GM12875 (cell line): ENCODE measurements around the gene RNASEH2A.

ENCODE experiments used
- H3K4me3 ChIP-seq: one replicate; pipeline ENCODE4 v1.5.1; 2011; ENCODE audit warnings: low read depth, low read length, control low read depth
- CTCF ChIP-seq: IDR thresholded peaks from 2 replicates; pipeline ENCODE4 v1.5.1; 2011; ENCODE audit warnings: low read depth, mild to moderate bottlenecking, control low read depth, inconsistent platforms, low read length, moderate library complexity, borderline replicate concordance; ENCODE audit not compliant: insufficient read depth

The RNASEH2A gene

GRCh38 chr19:12806242-12807081 lies at the start of gene RNASEH2A:
TSS of gene RNASEH2A (plus strand) at chr19:12806584. CDS start at chr19:12806674, 90 bp downstream.
- no peak for TF ChIP-seq CTCF

GRCh38 chr19:12757544-12758274 lies 48.7 kb upstream of the RNASEH2A start:
- TF ChIP-seq CTCF: peak; percentile 99
- H3K4me3 ChIP-seq: no peak overlapping the region

More at GRCh38 chr19:12806242-12807081, at the start of gene RNASEH2A:
- peak within 1 kb of the TSS; percentile 86 for H3K4me3 ChIP-seq

GRCh38 chr19:12759686-12760085 lies 46.7 kb upstream of the RNASEH2A start:
- TF ChIP-seq CTCF: no peak
- no peak overlapping the region for H3K4me3 ChIP-seq

GRCh38 chr19:12763100-12763499 lies 43.3 kb upstream of the RNASEH2A start:
- no peak overlapping the region for H3K4me3 ChIP-seq
- TF ChIP-seq CTCF: no peak

- H3K4me3 ChIP-seq: no peak overlapping the region
- no peak for TF ChIP-seq CTCF
Observed at GRCh38 chr19:12764698-12765097, 41.7 kb upstream of the RNASEH2A start.

DNA sequence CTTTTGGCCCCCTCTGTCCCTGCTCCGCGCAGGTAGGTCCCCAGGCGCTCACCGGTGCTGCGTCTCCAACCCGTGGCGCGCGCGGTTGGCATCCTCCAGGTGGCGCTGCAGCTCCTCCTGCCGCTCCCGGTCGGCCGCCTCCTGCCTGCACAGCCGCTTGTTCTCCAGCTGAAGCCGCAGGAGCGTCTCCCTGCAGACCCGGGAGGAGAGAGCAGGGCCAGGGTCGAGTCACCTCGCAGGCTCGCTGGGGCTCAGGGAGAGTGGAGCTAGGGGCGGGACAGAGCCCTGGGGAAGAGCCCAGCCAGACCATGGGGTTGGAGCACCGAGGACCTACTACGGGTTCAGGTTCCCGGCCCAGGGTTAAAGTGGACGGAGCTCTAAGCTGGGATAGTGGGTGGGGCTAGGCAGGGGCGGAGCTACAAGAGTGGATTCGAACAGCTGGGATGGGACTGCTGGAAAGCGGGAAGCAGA lies 40.3 kb upstream of the RNASEH2A start:
- peak; percentile 58; the same call in 1 of the 2 replicates for TF ChIP-seq CTCF
- no peak overlapping the region for H3K4me3 ChIP-seq
